ENCODE data around the gene MED9. TPM values are rescaled to one million over a fixed set of nuclear protein-coding genes. Genes with fewer than 3 reads are reported as not detected.

The MED9 gene
- total and polyA plus RNA-seq, 4 donors = 10.8 to 15.4 (median 13.3) TPM

DNA sequence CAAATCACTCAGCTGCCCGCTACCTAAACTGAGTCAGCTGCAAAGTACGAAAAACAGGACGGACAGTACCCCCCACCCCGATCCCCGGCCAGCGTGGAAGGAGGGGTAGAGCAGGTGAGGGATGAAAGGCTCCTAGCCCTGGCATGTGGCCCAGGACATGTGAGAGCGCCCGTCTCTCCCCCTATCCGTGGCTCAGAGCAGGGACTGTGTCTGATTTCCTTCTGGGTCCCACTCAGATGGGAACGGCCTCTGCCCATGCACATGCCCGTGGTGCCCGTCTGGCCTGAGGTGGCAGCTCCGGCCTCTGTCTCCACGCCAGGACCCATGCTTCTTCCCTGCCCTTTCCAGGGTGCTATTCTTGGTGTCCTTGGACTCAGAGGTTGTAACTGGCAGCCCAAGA is 49.6 kb downstream of the MED9 start:
- peaks cover 0 to 25% (median 7%) of the 10 kb centered on the region in 5 donors for H3K4me1 ChIP-seq (ENCODE audit: control insufficient read depth in 5 of 5, insufficient read depth in 5 of 5, low read length in 5 of 5)
- TF ChIP-seq, protein P1, sequence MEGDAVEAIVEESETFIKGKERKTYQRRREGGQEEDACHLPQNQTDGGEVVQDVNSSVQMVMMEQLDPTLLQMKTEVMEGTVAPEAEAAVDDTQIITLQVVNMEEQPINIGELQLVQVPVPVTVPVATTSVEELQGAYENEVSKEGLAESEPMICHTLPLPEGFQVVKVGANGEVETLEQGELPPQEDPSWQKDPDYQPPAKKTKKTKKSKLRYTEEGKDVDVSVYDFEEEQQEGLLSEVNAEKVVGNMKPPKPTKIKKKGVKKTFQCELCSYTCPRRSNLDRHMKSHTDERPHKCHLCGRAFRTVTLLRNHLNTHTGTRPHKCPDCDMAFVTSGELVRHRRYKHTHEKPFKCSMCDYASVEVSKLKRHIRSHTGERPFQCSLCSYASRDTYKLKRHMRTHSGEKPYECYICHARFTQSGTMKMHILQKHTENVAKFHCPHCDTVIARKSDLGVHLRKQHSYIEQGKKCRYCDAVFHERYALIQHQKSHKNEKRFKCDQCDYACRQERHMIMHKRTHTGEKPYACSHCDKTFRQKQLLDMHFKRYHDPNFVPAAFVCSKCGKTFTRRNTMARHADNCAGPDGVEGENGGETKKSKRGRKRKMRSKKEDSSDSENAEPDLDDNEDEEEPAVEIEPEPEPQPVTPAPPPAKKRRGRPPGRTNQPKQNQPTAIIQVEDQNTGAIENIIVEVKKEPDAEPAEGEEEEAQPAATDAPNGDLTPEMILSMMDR (IDR thresholded peaks at IDR 0.05; ENCODE audit: control extremely low read depth, extremely low read depth) = no peak
- no peak overlapping the region for H3K4me3 ChIP-seq
- no peaks in the 10 kb centered on the region for H3K36me3 ChIP-seq (ENCODE audit: control insufficient read depth in 4 of 4, insufficient read depth in 4 of 4, low read length in 4 of 4)
- DNase-seq (peak in 1 of 3 donors; percentile 36), ATAC-seq (ENCODE audit: insufficient read depth, low FRiP score) (no peak)
- peak overlapping the region in 1 of 2 donors; percentile 54 for H3K27ac ChIP-seq (ENCODE audit: low read depth in 1 of 2, low read length in 1 of 2)
- H3K9ac ChIP-seq (ENCODE audit: insufficient read depth in 1 of 2, low read length in 2 of 2) = peak overlapping the region in 1 of 2 donors; percentile 3
- no peaks in the 10 kb centered on the region for H3K27me3 ChIP-seq (ENCODE audit: control insufficient read depth in 3 of 3, insufficient read depth in 3 of 3, low read length in 2 of 3)
- no peaks in the 10 kb centered on the region for H3K9me3 ChIP-seq (ENCODE audit: control insufficient read depth in 4 of 4, insufficient read depth in 3 of 4, low read length in 3 of 4)
- WGBS, 2 donors = 71 to 82% methylated on average over 14 of the region's 14 CpGs

GRCh38 chr17:17527534-17527933 is 50.7 kb downstream of the MED9 start:
- no peak overlapping the region for H3K27ac ChIP-seq (ENCODE audit: low read depth in 1 of 2, low read length in 1 of 2)
- no peaks in the 10 kb centered on the region for H3K27me3 ChIP-seq (ENCODE audit: control insufficient read depth in 3 of 3, insufficient read depth in 3 of 3, low read length in 2 of 3)
- no peaks in the 10 kb centered on the region for H3K36me3 ChIP-seq (ENCODE audit: control insufficient read depth in 4 of 4, insufficient read depth in 4 of 4, low read length in 4 of 4)
- peaks cover 0 to 25% (median 7%) of the 10 kb centered on the region in 5 donors for H3K4me1 ChIP-seq (ENCODE audit: control insufficient read depth in 5 of 5, insufficient read depth in 5 of 5, low read length in 5 of 5)
- WGBS, 2 donors = 68 to 89% methylated on average over 11 of the region's 11 CpGs
- no peak overlapping the region for H3K9ac ChIP-seq (ENCODE audit: insufficient read depth in 1 of 2, low read length in 2 of 2)
- ATAC-seq (ENCODE audit: insufficient read depth, low FRiP score) (no peak), DNase-seq (no peak)
- H3K9me3 ChIP-seq (ENCODE audit: control insufficient read depth in 4 of 4, insufficient read depth in 3 of 4, low read length in 3 of 4) = peaks cover 0 to 5% (median 0%) of the 10 kb centered on the region in 4 donors
- H3K4me3 ChIP-seq = no peak overlapping the region
- TF ChIP-seq, protein P1 (IDR thresholded peaks at IDR 0.05; ENCODE audit: control extremely low read depth, extremely low read depth) = no peak

DNA sequence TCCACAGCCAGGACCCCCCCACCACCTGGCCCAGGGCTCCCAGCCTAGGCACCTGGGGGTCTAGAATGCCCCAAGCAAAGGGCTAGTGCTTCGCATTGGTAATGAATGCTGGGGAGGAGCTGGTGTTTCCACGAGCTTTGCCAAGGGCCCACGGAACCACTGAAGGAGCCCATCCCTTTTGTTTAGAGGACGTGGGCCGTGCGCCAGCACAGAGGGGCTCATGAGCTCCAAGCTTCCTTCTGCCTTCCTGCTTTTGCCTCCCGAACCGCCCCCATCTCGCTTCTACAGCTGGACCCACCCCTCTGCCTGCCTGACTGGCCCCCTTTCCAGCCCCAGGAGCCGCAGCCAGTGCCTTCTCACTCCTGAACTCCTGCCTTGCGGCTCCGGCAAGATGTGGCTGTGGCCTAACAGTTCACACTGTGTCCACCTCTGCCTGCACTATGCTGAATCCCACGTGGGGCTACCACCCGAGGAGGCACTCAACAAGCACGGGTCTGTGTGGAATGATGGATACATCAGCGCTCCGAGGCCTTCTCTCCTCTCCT is 51.2 kb downstream of the MED9 start:
- no peak overlapping the region for H3K27ac ChIP-seq (ENCODE audit: low read depth in 1 of 2, low read length in 1 of 2)
- WGBS, 2 donors = 78 to 85% methylated on average over 17 of the region's 17 CpGs
- no peaks in the 10 kb centered on the region for H3K27me3 ChIP-seq (ENCODE audit: control insufficient read depth in 3 of 3, insufficient read depth in 3 of 3, low read length in 2 of 3)
- no peak overlapping the region for H3K9ac ChIP-seq (ENCODE audit: insufficient read depth in 1 of 2, low read length in 2 of 2)
- H3K9me3 ChIP-seq (ENCODE audit: control insufficient read depth in 4 of 4, insufficient read depth in 3 of 4, low read length in 3 of 4) = peaks cover 0 to 5% (median 0%) of the 10 kb centered on the region in 4 donors
- ATAC-seq (ENCODE audit: insufficient read depth, low FRiP score) (no peak), DNase-seq (peak in 2 of 3 donors; percentile 58 to 68)
- no peak overlapping the region for H3K4me3 ChIP-seq
- TF ChIP-seq, protein P1 (IDR thresholded peaks at IDR 0.05; ENCODE audit: control extremely low read depth, extremely low read depth) = no peak
- peaks cover 0 to 25% (median 7%) of the 10 kb centered on the region in 5 donors for H3K4me1 ChIP-seq (ENCODE audit: control insufficient read depth in 5 of 5, insufficient read depth in 5 of 5, low read length in 5 of 5)
- H3K36me3 ChIP-seq (ENCODE audit: control insufficient read depth in 4 of 4, insufficient read depth in 4 of 4, low read length in 4 of 4) = no peaks in the 10 kb centered on the region
